Brain microvascular endothelial cell (primary cell): ENCODE results near the gene TSHZ3.

Source experiments
- DNase-seq: peaks from one replicate; pipeline ENCODE4 v3.0.0-alpha.2; 2020
- H3K27ac ChIP-seq: fragments of 250-450 bp; sonication (Bioruptor Pico); 2 replicates; pipeline ENCODE4 v1.5.1; 2020; ENCODE audit warnings: mild to moderate bottlenecking, moderate library complexity
- H3K27me3 ChIP-seq: fragments of 250-450 bp; sonication (Bioruptor Pico); replicated peaks from 2 replicates; pipeline ENCODE4 v1.5.1; 2020; ENCODE audit warnings: mild to moderate bottlenecking
- H3K36me3 ChIP-seq: fragments of 250-450 bp; sonication (Bioruptor Pico); replicated peaks from 2 replicates; pipeline ENCODE4 v1.5.1; 2020; ENCODE audit warnings: mild to moderate bottlenecking
- H3K4me3 ChIP-seq: 2 replicates; pipeline ENCODE4 v1.5.1; 2011; ENCODE audit warnings: low read depth, mild to moderate bottlenecking, control low read depth, low read length, moderate library complexity
- in situ Hi-C: cut with HindIII; loops from 2 replicates; pipeline ENCODE4 v1.10.0; 2017; ENCODE audit warnings: low sequenced_read_pairs, low pct_ligation_motif_present
- TF ChIP-seq, protein P1 (sequence below): IDR thresholded peaks from 2 replicates; pipeline ENCODE4 v1.5.1; 2011; ENCODE audit warnings: low read depth, mild to moderate bottlenecking, moderate library complexity, low read length, control low read depth, inconsistent platforms; ENCODE audit errors: missing control alignments

TSHZ3 gene

DNA sequence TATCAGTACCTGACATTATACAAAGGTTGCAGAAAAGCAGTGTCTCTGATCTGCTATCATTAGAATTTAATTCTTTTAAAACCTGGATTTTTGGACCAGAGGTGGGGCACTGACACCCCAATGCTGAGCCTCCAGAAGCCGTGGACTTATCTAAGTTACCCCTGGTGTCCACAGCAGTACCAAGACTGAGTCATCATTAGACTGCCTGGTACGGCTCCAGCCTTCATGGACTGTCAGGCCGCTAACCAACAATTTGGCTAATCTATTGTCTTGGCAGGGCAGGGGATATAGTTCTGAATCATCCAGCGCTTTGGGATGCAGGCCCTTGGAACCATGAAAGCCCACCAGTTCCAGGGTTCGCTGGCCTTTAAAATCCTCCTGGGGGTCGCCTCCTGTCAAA lies 78.3 kb downstream of the TSHZ3 start:
- peak; percentile 58 for DNase-seq
- no peak overlapping the region for H3K4me3 ChIP-seq
- peaks cover 4% of the 10 kb centered on the region for H3K36me3 ChIP-seq
- no peak overlapping the region for H3K27ac ChIP-seq
- H3K27me3 ChIP-seq = no peaks in the 10 kb centered on the region
- TF ChIP-seq, protein P1, sequence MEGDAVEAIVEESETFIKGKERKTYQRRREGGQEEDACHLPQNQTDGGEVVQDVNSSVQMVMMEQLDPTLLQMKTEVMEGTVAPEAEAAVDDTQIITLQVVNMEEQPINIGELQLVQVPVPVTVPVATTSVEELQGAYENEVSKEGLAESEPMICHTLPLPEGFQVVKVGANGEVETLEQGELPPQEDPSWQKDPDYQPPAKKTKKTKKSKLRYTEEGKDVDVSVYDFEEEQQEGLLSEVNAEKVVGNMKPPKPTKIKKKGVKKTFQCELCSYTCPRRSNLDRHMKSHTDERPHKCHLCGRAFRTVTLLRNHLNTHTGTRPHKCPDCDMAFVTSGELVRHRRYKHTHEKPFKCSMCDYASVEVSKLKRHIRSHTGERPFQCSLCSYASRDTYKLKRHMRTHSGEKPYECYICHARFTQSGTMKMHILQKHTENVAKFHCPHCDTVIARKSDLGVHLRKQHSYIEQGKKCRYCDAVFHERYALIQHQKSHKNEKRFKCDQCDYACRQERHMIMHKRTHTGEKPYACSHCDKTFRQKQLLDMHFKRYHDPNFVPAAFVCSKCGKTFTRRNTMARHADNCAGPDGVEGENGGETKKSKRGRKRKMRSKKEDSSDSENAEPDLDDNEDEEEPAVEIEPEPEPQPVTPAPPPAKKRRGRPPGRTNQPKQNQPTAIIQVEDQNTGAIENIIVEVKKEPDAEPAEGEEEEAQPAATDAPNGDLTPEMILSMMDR = no peak
- in situ Hi-C loops = no loop called here

GRCh38 chr19:31269425-31270127 lies 79.7 kb downstream of the TSHZ3 start:
- DNase-seq = peak; percentile 14
- Histone ChIP-seq H3K36me3 (peaks cover 4% of the 10 kb centered on the region), H3K27ac (no peak overlapping the region), H3K4me3 (no peak overlapping the region), H3K27me3 (no peaks in the 10 kb centered on the region)
- TF ChIP-seq, protein P1 = no peak
- in situ Hi-C loops = no loop called here

DNA sequence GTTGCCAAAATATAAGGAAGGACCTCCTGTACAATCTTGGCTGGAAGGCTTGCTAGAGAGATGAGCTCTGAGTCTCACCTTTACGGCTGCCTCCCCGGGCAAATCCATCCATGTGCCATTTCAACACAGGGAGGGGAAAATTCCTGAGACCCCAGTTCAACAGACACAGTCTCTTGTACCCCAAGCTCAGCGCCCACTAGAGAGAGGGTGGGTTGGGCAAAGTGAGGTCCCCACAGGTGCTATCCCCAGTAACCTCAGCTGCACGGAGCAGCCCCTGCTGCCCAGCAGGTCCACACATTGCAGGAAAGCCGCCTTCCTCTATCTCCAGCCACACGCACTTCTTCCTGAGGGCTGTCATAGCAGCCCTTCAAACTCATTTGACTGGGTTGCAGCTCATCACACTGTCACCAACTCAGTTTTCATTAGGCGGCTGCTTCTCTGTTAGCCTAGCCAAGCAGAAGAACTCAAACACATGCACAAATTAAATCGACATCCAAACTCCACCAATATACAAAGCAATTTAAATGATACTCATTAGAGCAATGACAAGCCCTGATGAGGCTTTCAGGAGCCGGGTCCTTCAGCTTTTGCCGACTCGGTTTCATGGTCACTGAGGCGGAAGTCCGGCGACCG lies 80.4 kb downstream of the TSHZ3 start:
- TF ChIP-seq, protein P1 = no peak

GRCh38 chr19:31266731-31267130 lies 82.5 kb downstream of the TSHZ3 start:
- H3K27ac ChIP-seq = no peak overlapping the region
- no peaks in the 10 kb centered on the region for H3K27me3 ChIP-seq
- TF ChIP-seq, protein P1 = no peak
- H3K36me3 ChIP-seq = no peaks in the 10 kb centered on the region
- no peak overlapping the region for H3K4me3 ChIP-seq
- in situ Hi-C loops = no loop called here
- DNase-seq = no peak

More for the DNA sequence above, 80.4 kb downstream of the TSHZ3 start:
- H3K27me3 ChIP-seq = no peaks in the 10 kb centered on the region
- H3K4me3 ChIP-seq = no peak overlapping the region
- H3K36me3 ChIP-seq = peaks cover 4% of the 10 kb centered on the region
- DNase-seq = no peak
- H3K27ac ChIP-seq = no peak overlapping the region
- in situ Hi-C loops = no loop called here

- Histone ChIP-seq H3K4me3 (no peak overlapping the region), H3K36me3 (no peaks in the 10 kb centered on the region), H3K27ac (no peak overlapping the region), H3K27me3 (no peaks in the 10 kb centered on the region)
- TF ChIP-seq, protein P1 = no peak
- in situ Hi-C loops = no loop called here
- DNase-seq = no peak
These were observed 83.0 kb downstream of the TSHZ3 start for GRCh38 chr19:31266196-31266595.
